HFFc6 (cell line): ENCODE measurements around the gene GAREM1. TPM values are rescaled to one million over a fixed set of nuclear protein-coding genes. Genes with fewer than 3 reads are reported as not detected.
"Not testable (repeated sequence)": the region's sequence is repeated elsewhere in the genome, so short reads cannot be mapped to it uniquely, and the experiment has no call there.

Experiments
- DNase-seq: peaks from one replicate; pipeline ENCODE4 v3.0.0-alpha.2; 2018
- H3K27ac Mint-ChIP-seq: 2 replicates; pipeline ENCODE4 v1.8.0; 2020; ENCODE audit warnings: mild to moderate bottlenecking, mixed read lengths
- H3K27me3 Mint-ChIP-seq: 2 replicates; pipeline ENCODE4 v1.8.0; 2021; ENCODE audit warnings: mild to moderate bottlenecking, moderate library complexity, mixed read lengths; ENCODE audit not compliant: insufficient read depth
- H3K36me3 Mint-ChIP-seq: 2 replicates; pipeline ENCODE4 v1.8.0; 2021; ENCODE audit warnings: low read depth, mixed read lengths
- H3K4me1 Mint-ChIP-seq: 2 replicates; pipeline ENCODE4 v1.8.0; 2020; ENCODE audit warnings: low read depth, mixed read lengths
- H3K4me3 Mint-ChIP-seq: 2 replicates; pipeline ENCODE4 v1.8.0; 2020; ENCODE audit warnings: mild to moderate bottlenecking, moderate library complexity, mixed read lengths
- H3K9me3 Mint-ChIP-seq: 2 replicates; pipeline ENCODE4 v1.8.0; 2020; ENCODE audit warnings: mild to moderate bottlenecking, mixed read lengths
- CTCF ChIP-seq: fragments of 200-600 bp; sonication (generic); IDR thresholded peaks from 2 replicates; pipeline ENCODE4 v1.5.0; 2021; ENCODE audit warnings: antibody characterized with exemption, mild to moderate bottlenecking
- total RNA-seq, 6 experiments: library from RNA; stranded (reverse); fragmentation: NEBNext Ultra II Directional; extraction: Animal tissue kit (Norgen Biotek cat#: 25700); gene quantifications; 2 replicates in 1 of 6; 3 replicates in 5 of 6; pipeline ENCODE4 v1.2.3, GENCODE V29; 2021

Gene GAREM1
- total RNA-seq, 6 experiments from 2014 or later = 0.03 to 0.31 (median 0.08) TPM

- H3K27ac Mint-ChIP-seq = no peak overlapping the region
- H3K36me3 Mint-ChIP-seq = no peaks in the 10 kb centered on the region
- no peaks in the 10 kb centered on the region for H3K4me1 Mint-ChIP-seq
- H3K9me3 Mint-ChIP-seq = no peaks in the 10 kb centered on the region; the same call in 1 of the 2 replicates
- H3K4me3 Mint-ChIP-seq = no peak overlapping the region
- DNase-seq = no peak
- no peak for TF ChIP-seq CTCF
- no peaks in the 10 kb centered on the region for H3K27me3 Mint-ChIP-seq
These were observed 177.6 kb downstream of the GAREM1 start for GRCh38 chr18:32293107-32293506.

GRCh38 chr18:32291623-32292022 is 179.1 kb downstream of the GAREM1 start:
- H3K27me3 Mint-ChIP-seq, H3K36me3 Mint-ChIP-seq, H3K4me1 Mint-ChIP-seq, H3K27ac Mint-ChIP-seq, H3K9me3 Mint-ChIP-seq, H3K4me3 Mint-ChIP-seq, DNase-seq: not testable (repeated sequence)

- Mint-ChIP-seq H3K36me3 (no peaks in the 10 kb centered on the region), H3K27me3 (no peaks in the 10 kb centered on the region)
- DNase-seq = no peak
These were observed 179.9 kb downstream of the GAREM1 start for GRCh38 chr18:32290810-32291209.

GRCh38 chr18:32289483-32290075 is 181.1 kb downstream of the GAREM1 start:
- TF ChIP-seq CTCF = peak; percentile 79; the same call in 1 of the 2 replicates
- Mint-ChIP-seq H3K27ac (no peak overlapping the region), H3K4me1 (no peaks in the 10 kb centered on the region), H3K36me3 (no peaks in the 10 kb centered on the region), H3K9me3 (no peaks in the 10 kb centered on the region; the same call in 1 of the 2 replicates), H3K4me3 (no peak overlapping the region), H3K27me3 (no peaks in the 10 kb centered on the region; the same call in 1 of the 2 replicates)
- DNase-seq = peak; percentile 40

More at GRCh38 chr18:32290810-32291209, 179.9 kb downstream of the GAREM1 start:
- no peak overlapping the region for H3K27ac Mint-ChIP-seq
- no peak for TF ChIP-seq CTCF
- H3K9me3 Mint-ChIP-seq = no peaks in the 10 kb centered on the region; the same call in 1 of the 2 replicates
- H3K4me3 Mint-ChIP-seq = no peak overlapping the region
- H3K4me1 Mint-ChIP-seq = no peaks in the 10 kb centered on the region

- Mint-ChIP-seq H3K9me3 (no peaks in the 10 kb centered on the region; the same call in 1 of the 2 replicates), H3K4me1 (no peaks in the 10 kb centered on the region), H3K27me3 (no peaks in the 10 kb centered on the region; the same call in 1 of the 2 replicates), H3K4me3 (no peak overlapping the region), H3K36me3 (no peaks in the 10 kb centered on the region), H3K27ac (no peak overlapping the region)
- no peak for TF ChIP-seq CTCF
- no peak for DNase-seq
These were observed 182.8 kb downstream of the GAREM1 start for GRCh38 chr18:32287873-32288272.

- no peak overlapping the region for H3K4me3 Mint-ChIP-seq
- H3K9me3 Mint-ChIP-seq = no peaks in the 10 kb centered on the region; the same call in 1 of the 2 replicates
- no peak for TF ChIP-seq CTCF
- no peak overlapping the region for H3K27ac Mint-ChIP-seq
- H3K36me3 Mint-ChIP-seq = no peaks in the 10 kb centered on the region
- no peak for DNase-seq
- no peaks in the 10 kb centered on the region; the same call in 1 of the 2 replicates for H3K27me3 Mint-ChIP-seq
- no peaks in the 10 kb centered on the region for H3K4me1 Mint-ChIP-seq
These were observed 183.4 kb downstream of the GAREM1 start for GRCh38 chr18:32287249-32287648.
